ENCODE measurements around the gene IL4I1.
A peak's percentile ranks its signal among the peaks of the same experiment; 100 is the strongest.

IL4I1 gene

GRCh38 chr19:49862391-49863253, 34.1 kb downstream of the IL4I1 start:
- no peaks in the 10 kb centered on the region for H3K9me3 Mint-ChIP-seq
- CTCF ChIA-PET, result no interaction called here
- H3K36me3 Mint-ChIP-seq, result peaks cover 44% of the 10 kb centered on the region
- H3K4me1 Mint-ChIP-seq, result peaks cover 36% of the 10 kb centered on the region
- peak; percentile 44 for DNase-seq
- H3K27ac Mint-ChIP-seq, result no peak overlapping the region
- H3K4me3 Mint-ChIP-seq, result no peak overlapping the region
- H3K27me3 Mint-ChIP-seq, result no peaks in the 10 kb centered on the region

GRCh38 chr19:49861541-49862378, 34.9 kb downstream of the IL4I1 start:
- DNase-seq, result no peak
- H3K36me3 Mint-ChIP-seq, result peaks cover 46% of the 10 kb centered on the region
- peaks cover 31% of the 10 kb centered on the region for H3K4me1 Mint-ChIP-seq
- H3K27ac Mint-ChIP-seq, result no peak overlapping the region
- H3K4me3 Mint-ChIP-seq, result no peak overlapping the region
- no peaks in the 10 kb centered on the region for H3K27me3 Mint-ChIP-seq
- CTCF ChIA-PET, result interaction anchor here (1.0 kb wide), 1 partner anchor 10 kb away, joined by 3 read pairs; no protein-coding TSS in a partner anchor
- no peaks in the 10 kb centered on the region for H3K9me3 Mint-ChIP-seq

- Mint-ChIP-seq H3K27me3 (no peaks in the 10 kb centered on the region), H3K4me3 (no peak overlapping the region), H3K27ac (no peak overlapping the region), H3K4me1 (peaks cover 25% of the 10 kb centered on the region), H3K36me3 (peaks cover 41% of the 10 kb centered on the region), H3K9me3 (no peaks in the 10 kb centered on the region)
- DNase-seq, result no peak
- CTCF ChIA-PET, result interaction anchor here (1.0 kb wide), 1 partner anchor 9 kb away, joined by 3 read pairs; no protein-coding TSS in a partner anchor
These were observed 35.6 kb downstream of the IL4I1 start for GRCh38 chr19:49861107-49861506.

GRCh38 chr19:49860336-49861102, 36.2 kb downstream of the IL4I1 start:
- CTCF ChIA-PET, result interaction anchor here (1.0 kb wide), 1 partner anchor 9 kb away, joined by 3 read pairs; no protein-coding TSS in a partner anchor
- no peaks in the 10 kb centered on the region for H3K27me3 Mint-ChIP-seq
- peaks cover 19% of the 10 kb centered on the region for H3K4me1 Mint-ChIP-seq
- peaks cover 41% of the 10 kb centered on the region for H3K36me3 Mint-ChIP-seq
- H3K27ac Mint-ChIP-seq, result peak overlapping the region; percentile 28
- no peak for DNase-seq
- no peaks in the 10 kb centered on the region for H3K9me3 Mint-ChIP-seq
- no peak overlapping the region for H3K4me3 Mint-ChIP-seq

- Mint-ChIP-seq H3K27ac (no peak overlapping the region), H3K4me1 (peaks cover 12% of the 10 kb centered on the region), H3K9me3 (no peaks in the 10 kb centered on the region)
These were observed 36.9 kb downstream of the IL4I1 start for GRCh38 chr19:49859682-49860335.

GRCh38 chr19:49858088-49858985, 38.4 kb downstream of the IL4I1 start:
- H3K27me3 Mint-ChIP-seq, result peaks cover 5% of the 10 kb centered on the region
- H3K36me3 Mint-ChIP-seq, result peaks cover 26% of the 10 kb centered on the region
- peaks cover 5% of the 10 kb centered on the region for H3K4me1 Mint-ChIP-seq
- no peaks in the 10 kb centered on the region for H3K9me3 Mint-ChIP-seq
- CTCF ChIA-PET, result no interaction called here
- no peak overlapping the region for H3K27ac Mint-ChIP-seq
- no peak overlapping the region for H3K4me3 Mint-ChIP-seq
- no peak for DNase-seq

More at GRCh38 chr19:49859682-49860335, 36.9 kb downstream of the IL4I1 start:
- no peak for DNase-seq
- Mint-ChIP-seq H3K36me3 (peaks cover 39% of the 10 kb centered on the region), H3K4me3 (no peak overlapping the region), H3K27me3 (no peaks in the 10 kb centered on the region)
- CTCF ChIA-PET, result no interaction called here

GRCh38 chr19:49857838-49858087, 38.9 kb downstream of the IL4I1 start:
- no peak overlapping the region for H3K27ac Mint-ChIP-seq
- no peak for DNase-seq
- peaks cover 7% of the 10 kb centered on the region for H3K27me3 Mint-ChIP-seq
- CTCF ChIA-PET, result no interaction called here
- H3K36me3 Mint-ChIP-seq, result peaks cover 23% of the 10 kb centered on the region
- no peak overlapping the region for H3K4me3 Mint-ChIP-seq
- peaks cover 4% of the 10 kb centered on the region for H3K4me1 Mint-ChIP-seq
- no peaks in the 10 kb centered on the region for H3K9me3 Mint-ChIP-seq

GRCh38 chr19:49857061-49857837, 39.4 kb downstream of the IL4I1 start:
- Mint-ChIP-seq H3K4me3 (no peak overlapping the region), H3K27me3 (peaks cover 12% of the 10 kb centered on the region), H3K9me3 (no peaks in the 10 kb centered on the region), H3K4me1 (peaks cover 10% of the 10 kb centered on the region), H3K36me3 (peaks cover 28% of the 10 kb centered on the region), H3K27ac (no peak overlapping the region)
- CTCF ChIA-PET, result no interaction called here
- DNase-seq, result no peak

- no peak overlapping the region for H3K4me3 Mint-ChIP-seq
- peaks cover 14% of the 10 kb centered on the region for H3K4me1 Mint-ChIP-seq
- no peak overlapping the region for H3K27ac Mint-ChIP-seq
- peaks cover 18% of the 10 kb centered on the region for H3K27me3 Mint-ChIP-seq
- no peaks in the 10 kb centered on the region for H3K9me3 Mint-ChIP-seq
- CTCF ChIA-PET, result no interaction called here
- peaks cover 28% of the 10 kb centered on the region for H3K36me3 Mint-ChIP-seq
- DNase-seq, result no peak
These were observed 40.1 kb downstream of the IL4I1 start for GRCh38 chr19:49856574-49857021.

GRCh38 chr19:49855676-49856573, 40.8 kb downstream of the IL4I1 start:
- H3K9me3 Mint-ChIP-seq, result no peaks in the 10 kb centered on the region
- peaks cover 14% of the 10 kb centered on the region for H3K4me1 Mint-ChIP-seq
- H3K36me3 Mint-ChIP-seq, result peaks cover 26% of the 10 kb centered on the region
- H3K27ac Mint-ChIP-seq, result no peak overlapping the region
- H3K4me3 Mint-ChIP-seq, result no peak overlapping the region
- H3K27me3 Mint-ChIP-seq, result peaks cover 18% of the 10 kb centered on the region
- no peak for DNase-seq
- CTCF ChIA-PET, result no interaction called here

- Mint-ChIP-seq H3K4me1 (peaks cover 14% of the 10 kb centered on the region), H3K4me3 (no peak overlapping the region), H3K27ac (no peak overlapping the region), H3K9me3 (no peaks in the 10 kb centered on the region), H3K27me3 (peaks cover 18% of the 10 kb centered on the region), H3K36me3 (peaks cover 22% of the 10 kb centered on the region)
- CTCF ChIA-PET, result no interaction called here
- no peak for DNase-seq
These were observed 41.4 kb downstream of the IL4I1 start for GRCh38 chr19:49855277-49855675.

Measured in activated naive CD4-positive, alpha-beta T cell treated with anti-CD3 and anti-CD28 coated beads, Interleukin-2, amount 10 ng/mL, durations not matched to agents 7 days and 5 days (primary cell).